Stimulated activated naive CD8-positive, alpha-beta T cell treated with anti-CD3 and anti-CD28 coated beads, Interleukin-15, amount 100 ng/mL, for 72 hours (primary cell): ENCODE results near the gene IQCM.

Experiments used
- ATAC-seq: fragments of 150-1000 bp; cut with Tn5 transposase; 2 replicates; pipeline ENCODE4 v1.10.0; 2021; ENCODE audit warnings: mild to moderate bottlenecking, moderate library complexity
- DNase-seq, 2 donors: peaks; one replicate each; pipeline ENCODE4 v3.0.0; 2021 to 2022
- H3K27ac Mint-ChIP-seq, 2 donors: one replicate each; pipeline ENCODE4 v1.8.0; 2022; ENCODE audit warnings: mild to moderate bottlenecking in 2 of 2, mixed read lengths in 2 of 2, moderate library complexity in 2 of 2
- H3K27me3 Mint-ChIP-seq: one replicate; pipeline ENCODE4 v1.8.0; 2022; ENCODE audit warnings: mixed read lengths
- H3K4me1 Mint-ChIP-seq: one replicate; pipeline ENCODE4 v1.8.0; 2022; ENCODE audit warnings: mild to moderate bottlenecking, mixed read lengths
- H3K4me3 Mint-ChIP-seq, 2 donors: one replicate each; pipeline ENCODE4 v1.8.0; 2022; ENCODE audit warnings: mild to moderate bottlenecking in 2 of 2, mixed read lengths in 2 of 2, moderate library complexity in 1 of 2
- H3K9me3 Mint-ChIP-seq, 2 donors: one replicate each; pipeline ENCODE4 v1.8.0; 2022; ENCODE audit warnings: mixed read lengths in 2 of 2

IQCM gene

DNA sequence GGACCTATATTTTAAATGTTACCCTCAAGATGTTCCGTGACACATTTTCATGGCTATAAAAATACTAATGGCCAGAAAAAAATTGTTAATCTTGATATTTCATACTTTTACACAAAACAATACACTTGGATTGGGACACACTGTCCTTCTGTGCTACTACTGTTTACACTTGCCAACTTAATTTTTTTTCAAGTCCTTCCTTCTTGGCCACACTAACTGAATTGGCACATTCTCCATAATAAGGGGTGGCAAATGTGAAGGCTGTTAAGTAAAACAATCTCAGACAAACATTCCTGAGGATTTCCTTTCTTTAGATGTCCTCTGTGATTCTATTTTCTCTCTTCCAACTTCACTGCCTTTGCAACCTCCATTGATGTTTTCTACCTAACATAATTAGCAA is 225.8 kb downstream of the IQCM start:
- Mint-ChIP-seq H3K9me3 (peaks cover 21 to 28% of the 10 kb centered on the region in 2 donors), H3K4me1 (no peaks in the 10 kb centered on the region), H3K27ac (no peak overlapping the region), H3K4me3 (no peak overlapping the region), H3K27me3 (no peaks in the 10 kb centered on the region)
- DNase-seq (no peak), ATAC-seq (no peak)

DNA sequence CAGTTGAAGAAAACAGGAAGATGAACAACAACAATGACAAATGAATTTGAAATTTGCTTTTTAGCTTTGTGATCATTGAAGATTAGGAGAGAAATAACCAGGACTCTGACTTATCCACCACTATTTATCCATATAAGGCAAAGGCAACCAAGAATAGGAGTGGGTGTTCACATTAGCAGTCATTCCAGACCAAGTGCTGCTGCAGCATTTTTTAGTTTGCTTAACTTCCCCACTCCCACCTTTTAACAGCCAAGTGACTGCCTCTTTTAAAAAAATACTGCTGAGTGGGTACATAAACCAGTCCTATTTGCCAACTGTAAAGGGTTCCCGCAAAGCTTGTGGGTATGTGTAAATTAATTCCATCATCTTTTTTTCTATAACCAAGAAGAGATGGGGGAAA is 230.9 kb downstream of the IQCM start:
- ATAC-seq: no peak
- H3K9me3 Mint-ChIP-seq: peaks cover 7 to 11% of the 10 kb centered on the region in 2 donors
- H3K4me1 Mint-ChIP-seq: no peaks in the 10 kb centered on the region
- no peaks in the 10 kb centered on the region for H3K27me3 Mint-ChIP-seq
- no peak overlapping the region for H3K27ac Mint-ChIP-seq
- H3K4me3 Mint-ChIP-seq: no peak overlapping the region
- no peak for DNase-seq

DNA sequence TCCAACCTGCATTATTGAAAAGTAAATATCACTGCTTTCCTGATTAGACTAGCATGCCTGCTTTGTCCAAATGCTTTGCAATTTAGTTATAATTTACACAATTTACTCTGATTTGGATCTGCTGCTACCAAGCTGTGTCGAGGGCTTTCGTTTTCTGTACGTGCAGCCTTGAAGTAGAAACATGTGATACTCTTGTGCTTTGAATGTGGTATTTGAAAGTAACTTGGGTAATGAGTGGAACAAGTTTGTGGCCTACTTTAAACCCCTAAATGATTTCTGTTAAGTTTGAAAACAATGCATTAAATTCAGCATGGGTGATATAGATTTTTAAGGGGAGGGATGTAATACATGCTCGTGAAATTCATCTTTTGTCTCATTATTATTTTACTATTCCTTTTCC is 240.7 kb downstream of the IQCM start:
- Mint-ChIP-seq H3K9me3 (no peaks in the 10 kb centered on the region), H3K27ac (no peak overlapping the region), H3K27me3 (no peaks in the 10 kb centered on the region), H3K4me3 (no peak overlapping the region), H3K4me1 (no peaks in the 10 kb centered on the region)
- ATAC-seq (no peak), DNase-seq (no peak)

DNA sequence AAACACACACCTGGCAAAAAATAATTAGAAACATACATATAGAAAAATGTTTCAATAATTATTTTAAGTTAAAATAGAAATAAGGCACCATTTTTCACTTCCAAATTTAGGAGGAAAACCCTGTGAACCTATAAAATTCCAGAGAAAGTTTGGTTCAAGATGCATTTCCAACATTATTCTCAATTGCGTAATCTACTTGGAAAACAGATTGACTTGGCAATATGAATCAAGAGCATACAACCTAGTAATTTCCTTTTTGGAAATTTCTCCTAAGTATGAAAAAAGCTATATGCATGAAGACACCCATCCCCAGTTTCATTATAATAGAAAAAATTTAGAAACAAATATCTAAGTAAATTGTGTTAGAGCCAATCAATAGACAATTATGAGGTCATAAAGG is 242.9 kb downstream of the IQCM start:
- DNase-seq (no peak), ATAC-seq (no peak)
- Mint-ChIP-seq H3K27ac (no peak overlapping the region), H3K4me3 (no peak overlapping the region), H3K9me3 (no peaks in the 10 kb centered on the region), H3K27me3 (no peaks in the 10 kb centered on the region), H3K4me1 (no peaks in the 10 kb centered on the region)

DNA sequence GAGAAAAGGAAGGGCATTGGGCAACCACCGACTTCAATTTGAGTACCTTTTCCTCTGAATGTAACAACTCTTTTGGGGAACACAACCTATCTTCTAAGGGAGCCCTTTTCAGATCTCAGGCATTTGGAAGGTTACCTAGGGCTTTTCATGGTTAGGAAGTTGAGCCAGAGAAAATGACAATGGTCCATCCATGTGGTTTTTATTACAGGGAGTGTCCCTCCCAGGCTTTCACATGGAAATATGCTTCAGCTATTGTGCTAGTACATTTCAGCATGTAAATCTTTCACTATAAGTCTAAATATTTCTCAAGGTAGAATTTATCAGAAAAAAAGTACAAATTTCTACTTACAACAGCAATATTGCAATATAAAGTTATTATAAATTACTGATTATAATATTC is 259.8 kb downstream of the IQCM start:
- ATAC-seq: no peak
- H3K27me3 Mint-ChIP-seq: no peaks in the 10 kb centered on the region

DNA sequence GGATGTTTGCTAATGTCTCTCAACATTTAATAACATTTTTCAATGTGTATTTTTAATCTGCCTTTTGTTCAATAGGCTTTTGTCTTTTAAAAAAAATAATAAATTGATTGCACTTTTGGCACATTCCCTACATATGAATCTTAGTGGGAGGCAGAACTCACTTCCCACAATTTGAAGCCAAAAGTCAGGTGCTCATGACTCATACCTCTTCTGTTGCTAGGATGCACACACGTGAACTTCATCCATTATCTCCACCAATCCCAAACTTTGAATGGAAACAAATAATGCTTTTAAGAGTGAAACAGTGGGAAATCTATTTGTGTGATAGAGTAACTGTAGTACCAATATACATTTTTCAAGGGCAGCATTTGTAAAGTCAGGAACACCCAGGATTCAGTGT is 260.5 kb downstream of the IQCM start:
- Mint-ChIP-seq H3K9me3 (peaks cover 11 to 12% of the 10 kb centered on the region in 2 donors), H3K4me1 (no peaks in the 10 kb centered on the region), H3K4me3 (no peak overlapping the region), H3K27me3 (no peaks in the 10 kb centered on the region), H3K27ac (no peak overlapping the region)
- DNase-seq (no peak), ATAC-seq (no peak)

More for the DNA sequence above, 259.8 kb downstream of the IQCM start:
- Mint-ChIP-seq H3K27ac (no peak overlapping the region), H3K4me1 (no peaks in the 10 kb centered on the region), H3K9me3 (peaks cover 11 to 12% of the 10 kb centered on the region in 2 donors), H3K4me3 (no peak overlapping the region)
- no peak for DNase-seq

DNA sequence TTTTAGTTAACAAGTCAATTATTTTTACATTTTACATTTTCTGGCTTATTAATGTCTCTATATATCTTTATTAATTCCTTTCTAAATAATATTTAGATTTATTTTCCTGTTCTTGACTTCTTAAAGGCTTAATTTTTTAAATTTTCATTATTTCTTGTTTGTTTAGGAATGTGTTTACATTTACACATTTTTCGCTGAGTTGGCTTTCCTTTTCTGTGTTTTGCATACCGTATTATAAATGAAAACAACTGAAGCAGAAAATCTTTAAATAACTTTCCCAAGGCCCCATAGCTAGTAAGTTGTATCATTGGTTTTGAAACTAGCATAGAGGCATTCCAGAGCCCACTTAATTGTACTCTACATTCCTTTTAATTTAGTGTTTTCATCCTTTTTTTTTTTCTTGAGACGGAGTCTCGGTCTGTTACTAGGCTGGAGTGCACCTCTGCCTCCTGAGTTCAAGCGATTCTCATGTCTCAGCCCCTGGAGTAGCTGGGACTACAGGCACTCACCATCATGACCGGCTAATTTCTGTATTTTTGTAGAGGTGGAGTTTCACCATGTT is 261.6 kb downstream of the IQCM start:
- no peak overlapping the region for H3K27ac Mint-ChIP-seq
- H3K4me1 Mint-ChIP-seq: no peaks in the 10 kb centered on the region
- ATAC-seq (no peak), DNase-seq (no peak)
- no peaks in the 10 kb centered on the region for H3K27me3 Mint-ChIP-seq
- peaks cover 11 to 12% of the 10 kb centered on the region in 2 donors for H3K9me3 Mint-ChIP-seq
- H3K4me3 Mint-ChIP-seq: no peak overlapping the region

DNA sequence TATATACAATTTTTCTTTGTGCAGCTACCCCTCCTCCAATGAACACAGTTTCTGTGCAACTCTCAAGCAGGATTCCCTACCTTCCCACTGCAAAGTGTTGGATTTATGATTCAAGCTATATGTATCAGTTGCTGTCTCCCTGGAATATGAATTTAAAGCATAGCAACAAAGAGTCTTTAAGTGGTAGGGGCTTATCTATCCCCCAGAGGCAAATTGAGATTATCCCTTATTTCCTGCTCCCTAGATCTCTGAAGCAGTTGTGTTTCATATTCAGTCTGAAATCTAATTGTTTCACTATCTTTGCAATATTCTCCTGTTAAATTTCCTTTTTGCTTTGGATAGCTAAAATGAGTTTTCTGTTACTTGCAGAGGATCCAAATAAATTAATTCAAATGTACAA is 263.0 kb downstream of the IQCM start:
- DNase-seq: no peak
- ATAC-seq: no peak
- Mint-ChIP-seq H3K4me1 (no peaks in the 10 kb centered on the region), H3K27ac (no peak overlapping the region), H3K9me3 (peaks cover 4% of the 10 kb centered on the region in 2 donors), H3K4me3 (no peak overlapping the region), H3K27me3 (no peaks in the 10 kb centered on the region)

DNA sequence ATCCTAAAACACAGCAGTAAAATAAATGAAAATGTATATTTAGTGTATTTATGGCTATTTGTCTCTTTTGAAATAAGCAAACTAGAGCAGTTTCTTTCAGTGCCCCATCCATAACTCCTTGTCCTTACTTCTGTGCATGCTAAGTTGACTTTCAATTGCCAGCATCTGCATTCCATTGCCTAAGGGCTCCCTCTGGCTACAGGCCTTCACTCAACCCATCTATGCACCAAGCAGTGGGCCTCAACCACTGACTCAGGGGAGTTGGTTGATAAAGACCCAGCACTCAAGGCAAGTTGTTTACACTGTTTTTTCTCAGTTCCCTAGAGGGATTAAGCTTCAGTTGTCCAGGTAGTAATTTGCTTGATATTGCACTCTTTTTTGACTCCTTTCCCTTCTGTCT is 265.7 kb downstream of the IQCM start:
- DNase-seq (no peak), ATAC-seq (no peak)
- H3K9me3 Mint-ChIP-seq: no peaks in the 10 kb centered on the region
- H3K27me3 Mint-ChIP-seq: no peaks in the 10 kb centered on the region
- no peak overlapping the region for H3K27ac Mint-ChIP-seq
- H3K4me3 Mint-ChIP-seq: no peak overlapping the region
- H3K4me1 Mint-ChIP-seq: no peaks in the 10 kb centered on the region

DNA sequence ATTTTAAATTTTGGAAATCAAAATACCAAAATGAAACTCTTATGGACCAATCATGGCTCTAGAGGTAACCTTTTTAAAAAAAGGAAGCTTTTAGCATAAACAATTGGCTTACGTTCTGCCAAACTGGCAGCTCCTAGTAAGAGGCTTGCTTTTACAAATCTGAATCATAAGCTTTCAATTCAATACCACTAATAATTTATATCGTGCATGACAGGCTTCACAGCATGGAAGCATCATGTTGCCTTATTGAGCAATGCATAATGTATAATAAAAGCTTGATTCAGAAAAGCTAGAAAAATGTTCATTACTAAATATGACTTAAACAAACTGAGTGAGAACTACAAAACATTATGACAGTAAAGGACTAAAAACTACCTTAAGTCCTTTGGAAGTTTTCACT is 280.9 kb downstream of the IQCM start:
- Mint-ChIP-seq H3K4me1 (no peaks in the 10 kb centered on the region), H3K9me3 (peaks cover 13 to 14% of the 10 kb centered on the region in 2 donors), H3K27ac (no peak overlapping the region), H3K27me3 (no peaks in the 10 kb centered on the region), H3K4me3 (no peak overlapping the region)
- ATAC-seq (no peak), DNase-seq (no peak)

DNA sequence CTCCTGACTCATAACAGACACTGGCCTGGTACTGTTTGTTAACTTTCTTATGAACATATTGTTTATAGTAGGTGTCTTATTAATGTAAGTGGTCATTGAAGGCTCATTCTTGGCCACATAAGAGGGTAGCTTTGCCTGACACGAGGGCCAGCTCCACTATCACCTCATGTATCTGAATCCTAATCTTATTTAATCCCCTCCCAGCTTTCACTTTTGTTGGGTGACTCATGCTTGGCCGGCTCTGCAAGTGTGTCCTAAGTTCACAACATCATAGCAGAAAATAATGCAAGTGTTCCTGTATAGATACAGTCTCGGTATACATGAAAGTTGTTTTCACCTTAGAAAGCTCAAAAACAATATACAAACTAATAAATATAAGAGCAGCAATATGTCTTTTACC is 283.8 kb downstream of the IQCM start:
- H3K9me3 Mint-ChIP-seq: peaks cover 4 to 5% of the 10 kb centered on the region in 2 donors
- no peaks in the 10 kb centered on the region for H3K4me1 Mint-ChIP-seq
- DNase-seq: no peak
- no peak for ATAC-seq
- H3K4me3 Mint-ChIP-seq: no peak overlapping the region
- no peak overlapping the region for H3K27ac Mint-ChIP-seq
- no peaks in the 10 kb centered on the region for H3K27me3 Mint-ChIP-seq

DNA sequence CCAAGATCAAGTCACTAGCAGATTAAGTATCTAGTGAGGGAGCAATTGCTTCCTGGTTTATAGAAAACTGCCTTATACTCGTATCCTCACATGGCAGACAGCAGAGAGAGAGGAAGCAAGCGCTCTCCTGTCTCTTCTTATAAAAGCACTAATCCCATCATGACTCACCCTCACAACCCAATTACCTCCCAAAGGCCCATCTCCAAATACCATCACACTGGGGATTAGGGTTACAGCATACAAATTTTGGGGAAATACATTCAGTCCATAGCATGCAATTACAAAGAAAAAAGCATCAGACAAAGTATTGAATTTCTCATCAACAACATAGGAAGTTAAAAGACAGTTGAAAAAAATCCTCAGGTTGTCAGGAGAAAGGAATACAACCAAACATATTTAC is 292.6 kb downstream of the IQCM start:
- H3K27me3 Mint-ChIP-seq: no peaks in the 10 kb centered on the region
- H3K27ac Mint-ChIP-seq: no peak overlapping the region
- H3K4me1 Mint-ChIP-seq: no peaks in the 10 kb centered on the region
- ATAC-seq (no peak), DNase-seq (no peak)
- H3K4me3 Mint-ChIP-seq: no peak overlapping the region
- H3K9me3 Mint-ChIP-seq: no peaks in the 10 kb centered on the region

DNA sequence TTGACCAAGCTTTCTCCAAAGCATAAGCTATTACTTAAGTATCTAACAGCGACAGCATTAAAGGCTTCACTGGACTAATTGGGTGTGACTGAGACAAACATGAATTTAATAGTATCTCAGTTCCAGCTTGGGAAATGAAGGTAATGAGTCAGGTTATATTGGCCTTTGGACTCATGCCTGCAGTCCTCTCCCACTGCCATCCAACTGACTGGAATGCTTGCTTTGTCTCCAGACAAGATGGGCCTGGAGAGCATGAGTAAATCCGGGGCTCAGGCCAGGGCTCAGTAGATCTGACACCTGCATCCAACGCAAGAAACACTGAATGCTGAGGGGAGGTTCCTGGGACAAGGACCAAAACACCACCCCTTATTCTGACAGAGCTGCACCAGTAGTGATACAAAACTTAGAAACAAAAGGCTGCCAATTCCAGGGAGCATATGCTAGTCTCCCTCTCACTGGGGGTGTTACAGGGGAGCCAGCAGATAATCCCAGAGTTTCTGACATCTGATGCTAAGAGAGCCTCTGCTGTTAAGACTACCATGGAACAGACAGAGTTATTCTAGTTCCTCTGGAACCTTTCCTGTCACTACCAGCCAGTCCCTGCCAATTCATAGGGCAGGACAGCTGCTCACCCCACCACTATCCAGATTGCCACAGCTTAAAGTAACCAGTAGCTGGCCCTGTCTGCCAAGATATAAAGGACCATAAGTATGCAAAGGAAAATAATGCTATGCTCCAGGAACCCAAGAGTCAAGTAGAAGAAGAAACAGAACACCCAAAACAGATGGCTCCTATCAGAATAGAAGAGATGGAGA is 293.8 kb downstream of the IQCM start:
- Mint-ChIP-seq H3K9me3 (peaks cover 0 to 6% of the 10 kb centered on the region in 2 donors), H3K4me3 (no peak overlapping the region), H3K27ac (peak overlapping the region in 1 of 2 donors; percentile 39), H3K27me3 (no peaks in the 10 kb centered on the region), H3K4me1 (no peaks in the 10 kb centered on the region)
- DNase-seq (no peak), ATAC-seq (no peak)

DNA sequence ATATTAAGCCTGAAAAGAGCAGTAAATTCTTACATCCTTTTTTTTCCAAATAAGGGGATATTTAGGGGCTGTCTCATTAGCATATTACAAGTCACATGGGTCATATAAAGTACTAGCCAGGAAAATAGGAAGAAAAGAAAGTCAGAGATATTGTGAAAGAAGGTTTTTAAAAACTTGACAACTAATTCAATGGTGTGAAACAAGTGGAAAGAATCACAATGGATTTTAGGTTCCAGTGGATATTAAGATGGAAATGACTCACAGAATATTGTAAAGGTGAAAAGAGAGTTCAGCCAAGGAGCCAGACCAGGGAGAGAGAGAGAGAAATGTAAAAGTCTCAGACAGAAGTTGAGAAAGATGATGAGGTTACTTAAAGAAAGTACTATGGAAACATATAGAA is 297.2 kb downstream of the IQCM start:
- H3K4me1 Mint-ChIP-seq: no peaks in the 10 kb centered on the region
- ATAC-seq (no peak), DNase-seq (no peak)
- H3K27ac Mint-ChIP-seq: no peak overlapping the region
- no peaks in the 10 kb centered on the region for H3K27me3 Mint-ChIP-seq
- H3K9me3 Mint-ChIP-seq: peaks cover 4 to 6% of the 10 kb centered on the region in 2 donors
- H3K4me3 Mint-ChIP-seq: no peak overlapping the region

DNA sequence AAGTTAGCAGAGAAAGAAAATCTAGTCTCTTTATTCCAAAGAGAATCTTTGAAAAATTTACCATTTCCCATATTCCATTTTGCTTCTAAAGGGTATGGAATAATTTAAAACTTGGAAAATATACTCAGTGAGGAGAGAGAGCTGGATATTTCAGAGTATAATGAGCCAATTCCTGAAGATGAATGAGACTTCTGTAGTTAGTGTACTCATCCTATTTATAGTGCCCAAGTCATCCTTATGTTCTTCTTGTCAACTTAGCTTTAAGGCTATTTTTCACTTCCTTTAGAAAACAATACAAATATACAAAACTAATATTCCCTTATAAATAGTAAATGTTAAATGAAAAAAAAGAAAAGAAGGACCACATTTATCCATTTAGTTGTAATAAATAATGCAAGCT is 302.6 kb downstream of the IQCM start:
- no peak for DNase-seq
- Mint-ChIP-seq H3K4me3 (no peak overlapping the region), H3K9me3 (peaks cover 10 to 17% of the 10 kb centered on the region in 2 donors), H3K27ac (no peak overlapping the region), H3K27me3 (no peaks in the 10 kb centered on the region), H3K4me1 (no peaks in the 10 kb centered on the region)
- ATAC-seq: no peak

DNA sequence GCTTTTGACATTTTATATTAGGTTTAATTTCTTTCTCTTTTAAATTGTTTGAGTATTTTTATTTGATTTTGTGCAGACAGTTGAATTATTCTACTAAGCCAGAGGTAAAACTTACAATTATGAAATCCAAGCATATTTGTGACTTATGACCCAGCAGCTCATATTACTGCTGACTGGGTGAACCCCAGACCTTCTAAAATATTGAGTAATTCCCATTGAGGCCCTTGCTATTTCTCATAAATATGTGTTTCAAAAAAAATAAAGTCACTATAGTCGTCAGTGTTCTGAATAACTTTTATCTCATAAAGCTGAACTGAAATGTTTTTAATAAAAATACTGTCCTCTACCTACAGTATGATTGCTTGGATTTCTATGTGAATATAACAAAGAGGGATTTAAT is 303.1 kb downstream of the IQCM start:
- Mint-ChIP-seq H3K4me1 (no peaks in the 10 kb centered on the region), H3K27me3 (no peaks in the 10 kb centered on the region), H3K27ac (no peak overlapping the region), H3K9me3 (peaks cover 10 to 18% of the 10 kb centered on the region in 2 donors), H3K4me3 (no peak overlapping the region)
- no peak for ATAC-seq
- no peak for DNase-seq
